ENCODE results near the gene TM7SF2. TPM values are rescaled to one million over a fixed set of nuclear protein-coding genes. Genes with fewer than 3 reads are reported as not detected.

Gene TM7SF2
- total and polyA plus RNA-seq, 2 of the 8 experiments (the other 6 are each of a cell fraction or from before 2014, with no cell fraction given) = 40.1 to 96.0 TPM

- TF ChIP-seq CHD7 (IDR thresholded peaks at IDR 0.05; ENCODE audit: insufficient replicate concordance, low read length) = no peak
- no peak for TF ChIP-seq YY1 (IDR thresholded peaks at IDR 0.05; ENCODE audit: low read depth, low read length)
- no peak for TF ChIP-seq TBP (IDR thresholded peaks at IDR 0.05; ENCODE audit: low read depth, low read length)
- TF ChIP-seq CHD2 (IDR thresholded peaks at IDR 0.05; ENCODE audit: low read length) = no peak
Measured at GRCh38 chr11:65089621-65090020, 22.1 kb upstream of the TM7SF2 start (continued).
